Right renal pelvis (tissue), 4 donors: ENCODE measurements around the gene TNC. TPM values are rescaled to one million over a fixed set of nuclear protein-coding genes. Genes with fewer than 3 reads are reported as not detected.

Source experiments
- DNase-seq, 4 donors: peaks; one replicate each; pipeline ENCODE4 v3.0.0-alpha.2; 2013; ENCODE audit warnings: low read depth in 4 of 4, low spot score in 3 of 4, missing footprints in 1 of 4
- polyA plus RNA-seq, 4 donors: library from polyadenylated mRNA; unstranded; fragments of 120-200 nt; gene quantifications; one replicate each; pipeline ENCODE4 v1.2.1, GENCODE V29; 2013; ENCODE audit not compliant: insufficient read length in 4 of 4

Gene TNC
- polyA plus RNA-seq, 4 donors, result 361 to 435 (median 401) TPM

GRCh38 chr9:115058175-115058574 lies 59.8 kb downstream of the TNC start:
- no peak for DNase-seq

- DNase-seq, result no peak
These were observed 60.4 kb downstream of the TNC start for GRCh38 chr9:115057559-115057958.

DNA sequence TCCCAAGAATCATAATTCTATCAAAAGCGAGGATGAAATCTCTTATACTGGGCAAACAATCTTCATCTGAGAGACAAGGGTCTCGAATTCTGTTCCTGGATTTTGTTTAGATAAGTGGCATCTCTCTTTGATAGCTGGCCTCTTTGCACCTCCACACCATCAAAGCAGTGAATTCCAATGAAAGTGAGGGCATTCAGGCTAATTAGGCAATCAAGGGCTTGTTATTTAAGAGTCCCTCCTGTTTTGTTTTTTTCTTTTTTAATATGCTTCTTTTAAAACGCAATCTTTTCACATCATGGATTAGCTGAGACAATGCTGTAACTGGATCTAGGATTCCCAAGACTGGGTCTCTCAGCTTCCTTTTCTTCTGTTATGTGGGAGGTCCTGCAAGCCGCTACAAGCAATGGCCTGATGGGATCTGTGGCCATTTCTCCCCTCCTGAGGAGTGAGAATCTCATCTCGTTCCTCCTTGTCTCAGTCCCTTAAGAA lies 67.9 kb downstream of the TNC start:
- DNase-seq, result no peak

DNA sequence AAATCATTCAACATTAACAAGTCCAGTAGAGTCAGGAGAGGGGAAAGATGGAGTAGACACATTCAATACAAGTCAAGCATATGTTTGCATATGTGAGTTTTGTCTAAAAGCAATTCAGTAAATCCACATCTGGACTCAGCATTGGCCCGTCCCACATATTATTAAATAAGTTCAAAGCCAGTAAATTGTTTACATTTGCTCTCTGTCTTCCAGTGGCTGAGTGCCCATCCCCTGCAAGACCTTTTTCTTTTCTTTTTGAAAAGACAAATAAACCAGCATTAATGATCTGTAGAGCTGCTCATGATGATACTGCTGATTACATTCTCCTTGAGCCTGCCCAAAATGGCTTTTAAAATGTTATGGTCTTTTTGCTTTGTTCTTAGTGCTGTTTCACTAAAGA lies 71.1 kb downstream of the TNC start:
- no peak for DNase-seq

DNA sequence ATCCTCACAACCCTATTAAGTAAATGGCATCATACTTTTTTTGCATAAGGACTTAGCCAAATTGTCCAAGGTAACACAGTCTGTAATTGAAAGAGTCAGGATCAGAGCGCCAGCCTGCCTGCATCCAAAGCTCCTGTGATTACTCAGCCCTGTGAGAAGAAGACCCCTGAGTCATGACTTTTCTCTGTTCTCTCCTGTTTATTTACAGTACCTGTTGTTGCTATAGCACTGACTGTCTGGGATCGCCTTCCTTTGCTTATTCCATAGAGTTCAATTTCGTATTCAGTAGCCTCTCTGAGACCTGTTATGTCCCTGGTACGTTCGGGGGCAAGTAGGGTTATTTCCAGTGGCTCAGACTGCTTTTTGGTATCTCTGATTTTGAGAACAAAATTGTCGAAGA lies 71.8 kb downstream of the TNC start:
- DNase-seq, result no peak

DNA sequence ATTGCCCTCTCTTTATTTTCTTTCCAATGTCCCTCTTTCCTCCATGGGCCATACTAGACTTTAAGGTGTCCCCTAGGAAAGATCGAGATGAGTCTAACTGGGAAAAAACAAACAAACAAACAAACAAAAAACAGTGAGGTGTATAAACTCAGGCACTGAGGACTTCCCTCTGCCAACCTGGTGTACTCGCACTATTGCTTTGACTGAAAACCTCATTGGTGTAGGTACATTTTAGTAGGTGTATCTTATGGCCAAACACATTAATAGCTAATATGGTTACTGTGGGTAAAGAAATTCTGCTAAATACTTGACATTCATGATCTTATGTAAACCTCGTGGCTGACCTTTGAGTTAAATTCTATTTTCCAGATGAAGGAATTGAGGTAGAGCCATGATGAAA lies 74.3 kb downstream of the TNC start:
- DNase-seq, result no peak

DNA sequence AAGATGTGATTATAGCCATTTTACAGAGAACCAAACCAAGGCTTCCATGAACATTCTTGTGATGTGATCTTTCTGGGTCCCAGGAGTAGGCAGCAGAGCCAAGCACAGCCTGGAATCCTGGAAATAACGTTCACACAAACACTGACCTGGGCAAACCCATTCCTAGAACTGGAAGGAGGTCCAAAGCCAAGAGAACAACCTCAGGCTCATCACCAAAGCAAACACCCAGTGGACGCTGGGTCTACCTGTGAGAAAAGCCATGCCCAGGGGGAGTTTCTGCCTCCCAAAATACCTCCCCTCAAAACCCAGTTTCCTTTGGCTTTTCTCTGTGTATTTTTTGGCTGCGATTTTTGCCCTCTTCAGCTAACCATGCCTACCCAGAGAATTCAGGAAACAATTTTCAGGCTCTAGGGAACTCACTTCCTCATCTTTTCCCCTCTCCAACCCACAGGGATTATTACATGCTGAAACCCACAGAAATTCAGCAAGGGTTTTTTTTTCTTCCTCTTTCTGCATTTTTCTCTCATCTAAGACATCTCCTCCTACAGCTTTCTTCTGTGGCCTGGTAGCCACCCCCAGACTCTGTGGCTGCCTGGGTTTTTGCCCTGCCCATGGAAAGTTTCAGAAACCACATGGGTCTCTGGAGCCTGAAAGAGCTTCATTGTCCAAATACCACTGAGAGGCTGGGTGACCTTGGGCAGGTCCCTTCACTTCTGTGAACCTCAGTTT lies 75.0 kb downstream of the TNC start:
- DNase-seq, result no peak

DNA sequence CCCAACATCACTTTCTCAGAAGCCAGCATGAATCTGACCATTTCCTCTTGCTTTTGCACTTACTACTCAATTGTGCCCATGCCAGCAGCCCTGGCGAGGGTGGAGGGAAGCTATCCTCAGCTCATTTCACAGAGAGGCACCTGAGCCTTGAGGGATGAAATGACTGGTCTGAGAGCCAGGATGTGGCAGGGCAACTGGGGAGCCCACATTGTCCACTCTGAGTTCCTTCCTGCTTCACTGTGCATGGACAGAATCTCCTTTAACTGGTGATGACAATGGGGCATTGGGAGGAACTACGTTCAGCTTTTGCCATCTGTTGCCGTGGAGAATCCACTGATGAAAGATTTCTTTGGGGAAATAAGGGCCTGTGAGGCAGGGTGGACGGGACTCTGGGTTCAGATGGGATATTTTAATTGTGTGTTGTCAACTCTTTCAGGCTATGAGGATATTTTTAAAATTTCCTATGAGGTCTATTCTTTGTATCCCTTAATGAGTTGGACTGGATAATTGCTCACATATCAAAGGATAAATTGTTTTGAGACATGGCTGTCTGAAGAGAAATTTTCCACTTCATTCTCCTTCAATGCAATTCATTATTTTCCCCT lies 78.3 kb downstream of the TNC start:
- DNase-seq, result no peak

GRCh38 chr9:115038178-115038577 lies 79.8 kb downstream of the TNC start:
- no peak for DNase-seq

- no peak for DNase-seq
These were observed 81.3 kb downstream of the TNC start for GRCh38 chr9:115036691-115037090.

- no peak for DNase-seq
These were observed 81.9 kb downstream of the TNC start for GRCh38 chr9:115035841-115036612.

DNA sequence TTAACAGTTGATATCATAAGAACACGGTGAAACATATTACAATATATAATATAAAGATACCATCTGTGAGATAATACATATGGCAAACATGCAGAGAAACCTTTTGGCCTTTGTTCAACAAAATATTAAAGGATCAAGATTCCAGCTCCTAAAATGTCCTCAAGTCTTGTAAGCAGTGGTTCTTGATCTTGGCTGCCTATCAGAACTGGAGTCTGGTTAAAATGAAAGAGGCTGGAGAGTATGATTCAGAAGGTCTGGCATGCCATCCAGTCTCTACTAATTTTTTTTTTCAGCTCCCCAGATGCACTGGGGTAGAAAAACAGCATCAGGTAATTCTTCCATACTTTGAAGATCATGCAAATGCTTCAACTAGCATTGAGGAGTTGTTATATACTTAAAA lies 83.2 kb downstream of the TNC start:
- DNase-seq, result no peak

- DNase-seq, result no peak
These were observed 84.2 kb downstream of the TNC start for GRCh38 chr9:115033800-115034199.

DNA sequence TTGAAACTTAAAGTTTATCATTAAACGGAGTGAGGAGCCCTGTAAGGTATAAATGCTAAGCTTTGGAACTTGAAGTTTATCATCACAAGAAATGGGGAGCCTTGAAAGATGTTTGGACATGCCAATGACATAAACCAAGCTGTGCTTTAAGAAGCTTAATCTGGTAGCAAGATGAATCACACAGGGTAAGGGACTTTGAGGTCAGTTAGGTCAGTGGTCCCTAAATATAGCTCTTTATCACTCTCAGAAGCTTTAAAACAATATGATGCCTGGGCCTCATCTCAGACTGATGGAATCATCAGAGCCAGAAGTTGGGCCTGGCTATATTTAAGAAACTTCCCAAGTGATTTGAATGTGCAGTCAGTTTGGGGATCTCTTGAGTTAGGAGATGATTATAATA lies 85.7 kb downstream of the TNC start:
- no peak for DNase-seq

DNA sequence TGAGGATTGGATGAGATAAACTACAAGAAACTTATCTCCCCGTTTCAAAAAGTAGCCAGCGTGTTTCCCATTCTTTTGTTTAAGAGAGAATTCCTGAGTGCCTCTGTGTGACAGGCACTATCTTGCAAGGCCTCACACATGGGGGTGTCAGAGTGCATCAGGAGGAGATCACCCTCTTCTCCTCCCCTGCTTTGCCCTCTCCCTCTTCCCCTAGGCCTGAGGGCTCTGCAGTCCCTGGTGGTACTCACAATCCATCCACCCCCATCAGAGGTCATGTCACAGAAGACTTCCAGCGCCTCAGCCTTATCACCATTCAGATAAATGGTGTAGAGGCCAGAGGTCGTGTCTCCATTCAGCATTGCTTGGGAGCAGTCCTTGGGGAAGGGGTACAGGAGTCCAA lies 88.0 kb downstream of the TNC start:
- no peak for DNase-seq

GRCh38 chr9:115025721-115026120 lies 92.2 kb downstream of the TNC start:
- DNase-seq, result no peak

- DNase-seq, result no peak
These were observed 92.9 kb downstream of the TNC start for GRCh38 chr9:115024925-115025535.

DNA sequence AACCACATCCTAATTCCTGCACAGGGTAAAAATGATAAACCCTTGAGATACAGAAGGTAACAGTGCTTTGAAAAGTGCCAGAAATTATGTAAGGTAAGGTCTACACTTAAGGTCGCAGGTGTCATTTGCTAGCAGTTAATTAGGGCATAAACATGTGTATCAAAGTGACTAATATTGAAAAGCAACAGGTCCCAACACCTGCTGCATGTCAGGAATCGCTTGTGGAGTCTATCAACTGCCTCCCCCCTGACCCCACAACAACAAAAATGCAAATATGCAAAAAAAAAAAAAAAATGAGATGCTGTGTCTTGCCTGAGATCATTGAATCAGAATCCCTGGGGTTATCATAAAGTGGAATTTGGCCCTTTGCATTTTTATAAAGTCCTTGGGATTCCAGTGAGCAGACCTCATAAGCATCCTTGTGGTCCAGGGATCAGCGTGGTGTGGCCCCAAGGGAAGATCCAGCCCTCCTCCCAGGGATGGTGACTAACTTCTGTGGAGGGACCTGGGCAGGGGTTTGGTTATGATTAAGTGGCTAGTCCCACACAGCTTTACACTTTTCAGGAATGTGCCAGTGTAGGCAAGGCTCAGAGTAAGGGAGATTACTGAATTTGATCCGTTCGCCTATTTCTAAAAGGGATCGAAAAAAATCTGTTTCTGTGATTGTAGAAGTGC lies 95.1 kb downstream of the TNC start:
- no peak for DNase-seq

DNA sequence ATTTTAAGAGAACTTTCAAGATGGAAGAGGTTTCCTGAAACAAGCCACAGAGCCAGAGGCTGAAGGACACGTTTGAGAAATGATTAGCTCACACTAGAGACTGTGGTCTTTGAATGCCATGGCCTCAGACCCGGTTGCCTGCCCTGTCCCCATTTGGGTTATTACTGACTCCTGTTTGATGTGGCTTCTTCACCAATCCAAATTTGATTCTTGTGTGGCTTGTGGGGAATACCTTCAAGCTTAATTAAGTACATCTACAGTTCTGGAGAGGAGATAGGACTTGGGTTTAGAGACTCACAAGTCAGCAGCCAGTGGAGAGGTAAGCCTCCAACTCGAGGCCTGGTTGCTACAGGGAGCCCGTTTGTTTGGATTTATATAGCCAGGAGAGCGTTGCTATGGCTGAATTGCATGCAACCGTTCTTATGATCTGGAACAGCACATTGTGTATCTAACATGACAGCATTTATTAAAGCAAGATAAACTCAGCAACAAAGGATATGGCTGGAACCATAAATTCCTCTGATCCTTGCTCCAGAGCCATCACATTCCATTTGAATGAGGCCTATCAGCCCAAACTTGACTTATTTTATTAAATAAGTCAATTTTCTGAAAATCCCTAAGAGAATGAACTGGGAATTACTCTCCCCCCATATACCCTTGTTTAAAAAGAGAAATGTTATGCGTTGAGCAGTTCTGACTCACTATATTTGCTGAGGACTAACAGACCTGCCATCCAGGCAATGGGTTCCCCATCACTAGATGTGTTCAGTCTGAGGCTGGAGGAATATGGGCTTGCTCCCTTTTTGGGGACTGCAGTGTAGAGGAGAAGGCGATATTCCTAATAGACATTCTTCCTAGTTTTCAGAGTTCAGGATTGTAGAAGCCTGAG lies 99.2 kb downstream of the TNC start:
- no peak for DNase-seq

DNA sequence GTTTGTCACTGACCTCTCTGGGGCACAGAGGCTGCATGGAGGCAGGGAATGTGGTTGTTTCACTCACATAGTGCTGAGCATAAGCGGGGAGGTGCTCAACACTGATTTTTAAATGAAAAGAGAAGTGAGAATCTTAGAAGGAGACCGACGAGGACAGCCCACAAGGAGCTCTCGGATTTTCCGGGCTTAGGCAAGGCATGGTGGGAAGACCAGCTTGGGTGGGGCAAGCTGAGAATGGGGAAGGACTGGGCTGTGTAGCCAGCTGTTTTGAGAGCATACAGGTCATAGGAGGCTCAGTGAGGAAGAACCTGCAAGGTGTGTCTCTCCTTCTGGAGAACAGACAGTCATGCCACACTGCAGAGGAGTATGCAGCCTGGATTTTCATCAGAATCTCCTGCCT lies 101.6 kb downstream of the TNC start:
- DNase-seq, result no peak
